ENCODE data around the gene SRC. TPM values are rescaled to one million over a fixed set of nuclear protein-coding genes. Genes with fewer than 3 reads are reported as not detected.

SRC gene
- total and polyA plus RNA-seq, 2 of the 8 experiments (the other 6 are each of a cell fraction or from before 2014, with no cell fraction given), result 27.6 to 28.8 TPM

GRCh38 chr20:37445041-37445440 is 99.1 kb downstream of the SRC start (continued):
- TF ChIP-seq NRF1 (IDR thresholded peaks at IDR 0.05; ENCODE audit: low read depth, low read length) (no peak), POLR2AphosphoS5 (IDR thresholded peaks at IDR 0.05; ENCODE audit: low read depth, low read length) (no peak), SIX5 (IDR thresholded peaks at IDR 0.05; ENCODE audit: low read depth, low read length) (no peak), FOSL1 (IDR thresholded peaks at IDR 0.05; ENCODE audit: insufficient read depth, low read depth, low read length) (no peak), BCL11A (IDR thresholded peaks at IDR 0.05; ENCODE audit: low read depth in 2 of 2, low read length in 2 of 2) (no peak), ASH2L (IDR thresholded peaks at IDR 0.05; ENCODE audit: low read length) (no peak), RAD21 (IDR thresholded peaks at IDR 0.05 in 1 of 2, conservative IDR thresholded peaks at IDR 0.05 in 1 of 2; ENCODE audit: low read depth in 2 of 2, low read length in 2 of 2) (no peak), TEAD4 (IDR thresholded peaks at IDR 0.05; ENCODE audit: low read depth, low read length) (no peak), CHD2 (IDR thresholded peaks at IDR 0.05; ENCODE audit: low read length) (no peak), CREB1 (IDR thresholded peaks at IDR 0.05) (no peak)

Data from H1 (cell line).